ENCODE measurements around the gene RIMBP2.

Gene RIMBP2

DNA sequence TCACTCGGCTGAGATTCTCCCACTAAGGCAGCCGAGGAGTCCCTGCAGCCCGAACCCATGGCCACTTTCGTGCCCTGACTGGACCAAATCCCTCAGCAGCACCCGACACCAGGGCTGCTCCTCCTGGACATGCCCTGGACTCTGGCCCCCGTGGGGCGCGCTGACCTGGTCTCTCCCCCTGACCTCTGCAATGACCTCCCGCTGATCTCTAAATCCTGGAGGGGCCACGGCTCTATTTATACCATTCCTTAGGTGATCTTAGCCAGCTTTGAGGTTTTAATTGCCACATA lies 230.0 kb downstream of the RIMBP2 start:
- ChIA-PET POLR2A (no interaction called here), CTCF (no interaction called here)
- Histone ChIP-seq H3K9me3 (ENCODE audit: control insufficient read depth, insufficient read depth, low read depth, low read length) (no peaks in the 10 kb centered on the region), H3K4me3 (ENCODE audit: low read depth, low read length) (no peak overlapping the region), H3K4me1 (ENCODE audit: control insufficient read depth, insufficient read depth, low read length) (no peaks in the 10 kb centered on the region), H3K27ac (ENCODE audit: extremely low read depth, low read depth, low read length) (no peak overlapping the region), H3K36me3 (ENCODE audit: control insufficient read depth in 2 of 2, insufficient read depth in 1 of 2, low read length in 2 of 2) (no peaks in the 10 kb centered on the region)
- TF ChIP-seq ZBTB20 (tag by site-specific recombination; IDR thresholded peaks at IDR 0.05) (no peak), ZNF518A (tag by site-specific recombination; conservative IDR thresholded peaks at IDR 0.05; ENCODE audit: low read depth) (no peak)

- no peaks in the 10 kb centered on the region for H3K4me1 ChIP-seq (ENCODE audit: control insufficient read depth, insufficient read depth, low read length)
- CTCF ChIA-PET, result no interaction called here
- POLR2A ChIA-PET, result no interaction called here
- TF ChIP-seq ZNF148 (tag by site-specific recombination; IDR thresholded peaks at IDR 0.05; ENCODE audit: borderline replicate concordance) (no peak), ZNF416 (tag by site-specific recombination; IDR thresholded peaks at IDR 0.05) (no peak), ZNF555 (tag by site-specific recombination; conservative IDR thresholded peaks at IDR 0.05) (no peak), ZNF292 (tag by site-specific recombination; IDR thresholded peaks at IDR 0.05; ENCODE audit: borderline replicate concordance, low read depth) (no peak), ZNF48 (tag by site-specific recombination; IDR thresholded peaks at IDR 0.05) (no peak), EGR2 (tag by site-specific recombination; IDR thresholded peaks at IDR 0.05; ENCODE audit: low read depth) (no peak), ZBTB7A (tag by site-specific recombination; IDR thresholded peaks at IDR 0.05; ENCODE audit: low read depth) (no peak), ZNF624 (tag by site-specific recombination; IDR thresholded peaks at IDR 0.05) (no peak), IKZF3 (tag by site-specific recombination; IDR thresholded peaks at IDR 0.05) (no peak), ZNF140 (tag by site-specific recombination; IDR thresholded peaks at IDR 0.05) (no peak), ZFP41 (tag by site-specific recombination; IDR thresholded peaks at IDR 0.05; ENCODE audit: borderline replicate concordance) (no peak), ZNF366 (tag by site-specific recombination; conservative IDR thresholded peaks at IDR 0.05) (no peak), YY2 (tag by site-specific recombination; IDR thresholded peaks at IDR 0.05) (no peak), ZNF610 (tag by site-specific recombination; IDR thresholded peaks at IDR 0.05; ENCODE audit: borderline replicate concordance) (no peak), ZNF121 (tag by site-specific recombination; IDR thresholded peaks at IDR 0.05) (no peak), ZNF311 (tag by site-specific recombination; IDR thresholded peaks at IDR 0.05; ENCODE audit: borderline replicate concordance) (no peak), ZBTB48 (tag by site-specific recombination; IDR thresholded peaks at IDR 0.05) (no peak), RBAK (tag by site-specific recombination; IDR thresholded peaks at IDR 0.05) (no peak)
- H3K9me3 ChIP-seq (ENCODE audit: control insufficient read depth, insufficient read depth, low read depth, low read length), result no peaks in the 10 kb centered on the region
- no peak overlapping the region for H3K4me3 ChIP-seq (ENCODE audit: low read depth, low read length)
- H3K36me3 ChIP-seq (ENCODE audit: control insufficient read depth in 2 of 2, insufficient read depth in 1 of 2, low read length in 2 of 2), result no peaks in the 10 kb centered on the region
- H3K27ac ChIP-seq (ENCODE audit: extremely low read depth, low read depth, low read length), result no peak overlapping the region
These were observed 230.6 kb downstream of the RIMBP2 start for GRCh38 chr12:130485291-130486145.

Data from HEK293 (cell line).